Stimulated activated CD4-positive, alpha-beta T cell treated with anti-CD3 and anti-CD28 coated beads, Interleukin-1b, Interleukin-23, amount 100 ng/mL, for 48 hours (primary cell): Measurements from ENCODE around the gene CBX5.
A peak's percentile ranks its signal among the peaks of the same experiment; 100 is the strongest.
"Not testable (repeated sequence)": the region's sequence is repeated elsewhere in the genome, so short reads cannot be mapped to it uniquely, and the experiment has no call there.

Experiments
- DNase-seq: peaks from one replicate; pipeline ENCODE4 v3.0.0-alpha.2; 2020

CBX5 gene

GRCh38 chr12:54196396-54196795 is 83.5 kb downstream of the CBX5 start:
- DNase-seq: no peak

GRCh38 chr12:54195737-54196347 is 84.1 kb downstream of the CBX5 start:
- DNase-seq: no peak

GRCh38 chr12:54195080-54195736 is 84.7 kb downstream of the CBX5 start:
- DNase-seq: no peak

- not testable (repeated sequence) for DNase-seq
These were observed 85.3 kb downstream of the CBX5 start for GRCh38 chr12:54194611-54195010.

DNA sequence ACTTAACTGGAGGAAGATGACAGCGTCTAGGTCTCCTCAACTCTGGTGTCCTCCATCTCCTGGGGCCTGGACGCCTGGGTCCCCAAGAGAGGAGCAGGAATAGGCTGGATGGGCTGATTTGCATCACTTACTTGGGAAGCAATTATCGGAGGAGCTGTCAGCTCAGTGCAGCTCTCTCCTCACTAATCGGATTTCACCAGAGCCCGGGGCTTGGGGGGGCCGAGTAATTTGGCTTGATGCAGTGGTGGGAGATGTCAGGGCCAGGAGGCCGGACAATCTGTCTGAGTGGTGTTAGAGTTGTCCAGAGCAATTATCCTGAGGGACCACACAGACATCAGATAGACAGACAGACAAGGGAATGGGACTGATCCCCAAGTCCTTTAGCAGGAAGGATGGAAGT is 86.5 kb downstream of the CBX5 start:
- no peak for DNase-seq

- peak; percentile 75 for DNase-seq
These were observed 88.3 kb downstream of the CBX5 start for GRCh38 chr12:54191550-54192022.

GRCh38 chr12:54191126-54191525 is 88.8 kb downstream of the CBX5 start:
- DNase-seq: no peak

DNA sequence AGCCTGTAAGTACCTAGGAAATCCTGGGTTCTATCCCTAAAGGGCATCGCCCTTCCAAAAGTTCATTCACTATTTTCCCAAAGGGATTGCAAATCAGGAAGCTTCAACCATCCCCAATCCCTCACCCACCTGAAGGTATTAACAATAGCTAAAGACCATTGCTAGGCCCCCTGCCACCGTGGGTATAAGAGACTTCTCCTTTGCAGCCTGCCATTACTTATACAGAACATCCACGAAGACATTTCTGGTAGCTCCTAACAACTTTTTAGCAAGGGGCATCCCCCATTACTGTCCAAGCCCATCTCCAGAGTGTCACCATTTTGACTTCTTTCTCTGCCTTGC is 90.8 kb downstream of the CBX5 start:
- no peak for DNase-seq

GRCh38 chr12:54187075-54187474 is 92.8 kb downstream of the CBX5 start:
- DNase-seq: no peak

GRCh38 chr12:54185919-54186318 is 94.0 kb downstream of the CBX5 start:
- DNase-seq: no peak

DNA sequence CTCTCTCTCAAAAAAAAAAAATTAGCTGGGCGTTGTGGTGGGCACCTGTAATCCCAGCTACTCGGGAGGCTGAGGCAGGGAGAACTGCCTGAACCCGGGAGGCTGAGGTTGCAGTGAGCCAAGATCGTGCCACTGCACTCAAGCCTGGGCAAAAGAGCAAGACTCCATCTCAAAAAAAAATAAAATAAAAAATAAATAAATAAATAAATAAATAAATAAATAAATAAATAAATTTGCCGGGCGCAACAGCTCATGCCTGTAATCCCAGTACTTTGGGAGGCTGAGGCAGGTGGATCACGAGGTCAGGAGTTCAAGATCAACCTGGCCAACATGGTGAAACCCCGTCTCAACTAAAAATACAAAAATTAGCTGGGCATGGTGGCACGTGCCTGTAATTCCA is 94.6 kb downstream of the CBX5 start:
- DNase-seq: not testable (repeated sequence)

- no peak for DNase-seq
These were observed 95.7 kb downstream of the CBX5 start for GRCh38 chr12:54184024-54184805.

DNA sequence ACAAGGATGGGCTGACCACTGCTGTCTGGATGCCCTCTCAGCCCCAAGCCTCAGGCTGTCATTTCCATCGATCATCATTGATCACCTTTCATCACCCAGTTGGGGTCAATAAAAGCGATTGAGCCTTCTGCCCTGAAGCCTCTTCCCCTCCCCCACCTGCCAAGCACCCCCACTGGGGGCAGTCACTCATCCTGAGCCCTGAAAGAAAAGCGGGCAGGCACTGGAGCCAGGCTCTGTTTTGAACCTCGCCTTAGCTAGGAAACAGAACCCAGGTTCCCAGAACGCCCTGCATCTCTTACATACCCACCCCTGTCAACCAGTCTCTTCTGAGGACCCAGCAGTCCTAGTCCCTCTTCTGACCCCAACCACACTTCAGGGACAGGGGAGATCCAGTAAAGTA is 96.9 kb downstream of the CBX5 start:
- DNase-seq: no peak

DNA sequence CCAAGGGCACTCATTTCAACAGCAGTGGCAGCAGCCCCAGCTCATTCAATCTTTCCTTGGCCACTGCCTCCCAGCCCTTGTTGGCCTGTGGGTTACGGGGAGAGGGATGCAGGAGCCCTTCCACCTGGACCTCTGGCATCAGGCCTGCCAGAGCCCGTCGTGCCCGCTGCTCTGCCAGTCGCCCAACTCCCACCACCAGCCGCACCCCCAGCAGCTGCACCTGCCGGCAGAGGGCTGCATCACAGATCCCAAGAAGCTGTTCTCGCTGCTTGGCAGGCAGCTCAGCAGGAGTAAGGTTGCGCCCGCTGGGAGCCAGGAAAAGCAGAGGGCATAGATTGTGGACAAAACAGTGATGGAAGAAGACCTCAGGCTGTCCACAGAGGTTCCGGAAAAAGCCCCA is 97.8 kb downstream of the CBX5 start:
- no peak for DNase-seq
